Activated T-cell treated with anti-CD3 and anti-CD28 coated beads, Interleukin-2, amount 50 U/mL, for 1 hour (primary cell): ENCODE measurements around the gene AIG1.

Experiments
- DNase-seq: peaks from one replicate; pipeline ENCODE4 v3.0.0-alpha.2; 2020

The AIG1 gene

GRCh38 chr6:143385636-143386035, 324.9 kb downstream of the AIG1 start:
- DNase-seq, result no peak

GRCh38 chr6:143390278-143390677, 329.6 kb downstream of the AIG1 start:
- no peak for DNase-seq
